GM12892 (cell line): ENCODE data around the gene ARF6.
"Not testable (repeated sequence)": the region's sequence is repeated elsewhere in the genome, so short reads cannot be mapped to it uniquely, and the experiment has no call there.

Experiments
- DNase-seq: peaks from one replicate; pipeline ENCODE4 v3.0.0; 2011; ENCODE audit not compliant: insufficient read length
- FAIRE-seq: peaks from 2 replicates; lab custom pipeline; 2011; peaks lifted over from hg19 to GRCh38; lab: Jason Lieb, UNC
- POLR2A ChIP-seq: IDR thresholded peaks from 2 replicates; pipeline ENCODE4 v1.6.1; 2011; ENCODE audit warnings: low read depth, low read length, control low read depth
- POLR2AphosphoS5 ChIP-seq: IDR thresholded peaks from 2 replicates; pipeline ENCODE4 v1.6.1; 2011; ENCODE audit warnings: low read depth, low read length, control low read depth
- TAF1 ChIP-seq: IDR thresholded peaks from 2 replicates; pipeline ENCODE4 v1.6.1; 2011; ENCODE audit warnings: low read depth, mild to moderate bottlenecking, control low read depth, low read length, borderline replicate concordance

ARF6 gene

DNA sequence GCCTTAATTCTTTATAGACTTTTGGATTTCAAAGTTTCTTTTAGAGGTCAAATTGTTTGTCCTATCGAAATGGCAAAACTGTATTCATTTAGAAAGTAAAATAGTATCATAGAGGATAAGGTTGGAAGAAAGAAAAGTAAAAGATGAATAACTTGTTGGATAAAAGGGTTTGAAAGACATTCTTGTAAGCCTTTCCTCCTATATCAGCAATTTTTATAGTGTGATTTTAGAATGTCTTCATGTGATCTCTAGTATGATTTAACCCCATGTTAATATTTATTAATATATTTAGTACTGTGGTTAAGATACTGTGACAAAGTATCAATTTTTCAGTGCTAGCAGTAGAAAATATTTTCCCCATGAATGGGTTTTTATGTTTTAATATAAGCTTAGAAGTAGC is 4.5 kb downstream of the ARF6 start:
- TF ChIP-seq TAF1 (no peak), POLR2AphosphoS5 (no peak), POLR2A (no peak)
- FAIRE-seq, result no peak
- DNase-seq, result no peak

DNA sequence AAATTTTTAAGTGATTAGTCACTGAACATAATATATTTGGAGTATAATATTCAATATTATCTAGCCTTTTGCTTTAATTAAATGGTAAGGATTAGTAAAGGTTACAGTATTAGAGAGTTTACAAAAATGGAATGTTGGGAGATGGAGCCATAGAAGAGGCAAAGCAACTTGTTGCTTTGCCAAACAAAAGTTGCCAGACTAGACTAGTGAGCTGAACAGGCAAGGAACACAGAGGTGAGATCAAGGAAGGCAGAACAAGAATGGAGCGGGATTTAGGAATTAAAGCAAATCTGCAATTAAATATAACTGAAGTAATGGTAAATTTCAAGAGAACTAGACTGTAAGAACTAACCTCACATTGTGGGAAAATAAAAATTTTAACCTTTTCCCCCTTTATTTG is 5.1 kb downstream of the ARF6 start:
- FAIRE-seq (no peak), DNase-seq (no peak)
- TF ChIP-seq POLR2AphosphoS5 (no peak), TAF1 (no peak), POLR2A (no peak)

DNA sequence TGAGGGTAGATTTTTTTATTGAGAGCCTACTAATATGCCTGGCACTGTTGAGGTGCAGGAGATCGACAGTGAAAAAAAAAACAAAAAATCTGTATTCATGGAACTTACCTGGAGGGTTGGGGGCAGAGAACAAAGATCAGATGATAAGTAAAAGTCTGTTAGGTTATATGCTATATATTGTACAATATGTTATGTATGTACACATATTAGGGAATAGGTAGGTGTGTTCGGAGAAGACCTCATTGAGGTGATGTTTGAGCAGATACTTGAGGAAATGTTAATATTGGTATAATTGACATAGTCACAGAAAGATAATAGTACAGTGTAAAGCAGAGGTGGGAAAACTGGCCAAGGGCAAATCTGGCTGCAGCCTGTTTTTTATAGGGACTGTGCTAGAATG is 5.6 kb downstream of the ARF6 start:
- TF ChIP-seq TAF1, result no peak
- no peak; the same call in 1 of the 2 replicates for TF ChIP-seq POLR2A
- TF ChIP-seq POLR2AphosphoS5, result no peak

DNA sequence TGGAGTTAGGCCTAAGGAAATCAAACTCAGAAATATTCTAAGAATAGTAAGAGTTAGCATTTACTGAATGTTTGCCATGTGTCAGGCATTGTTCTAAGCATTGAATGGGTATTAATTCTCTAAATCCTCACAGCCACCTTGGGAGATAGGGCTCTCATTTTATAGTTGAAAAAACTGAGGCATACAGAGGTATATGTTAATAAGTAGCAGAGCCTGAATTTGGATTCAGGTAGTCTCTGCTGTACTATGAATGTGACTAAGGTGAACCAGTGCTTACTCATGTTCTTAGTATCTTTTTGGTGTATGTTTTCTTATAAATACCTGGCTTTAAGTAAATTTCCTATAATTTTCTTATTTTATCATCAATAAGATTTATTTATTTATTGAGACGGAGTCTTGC is 8.1 kb downstream of the ARF6 start:
- FAIRE-seq, result no peak
- no peak for TF ChIP-seq POLR2A
- DNase-seq, result no peak

More for the DNA sequence above, 5.6 kb downstream of the ARF6 start:
- FAIRE-seq (peak; percentile 38), DNase-seq (no peak)

DNA sequence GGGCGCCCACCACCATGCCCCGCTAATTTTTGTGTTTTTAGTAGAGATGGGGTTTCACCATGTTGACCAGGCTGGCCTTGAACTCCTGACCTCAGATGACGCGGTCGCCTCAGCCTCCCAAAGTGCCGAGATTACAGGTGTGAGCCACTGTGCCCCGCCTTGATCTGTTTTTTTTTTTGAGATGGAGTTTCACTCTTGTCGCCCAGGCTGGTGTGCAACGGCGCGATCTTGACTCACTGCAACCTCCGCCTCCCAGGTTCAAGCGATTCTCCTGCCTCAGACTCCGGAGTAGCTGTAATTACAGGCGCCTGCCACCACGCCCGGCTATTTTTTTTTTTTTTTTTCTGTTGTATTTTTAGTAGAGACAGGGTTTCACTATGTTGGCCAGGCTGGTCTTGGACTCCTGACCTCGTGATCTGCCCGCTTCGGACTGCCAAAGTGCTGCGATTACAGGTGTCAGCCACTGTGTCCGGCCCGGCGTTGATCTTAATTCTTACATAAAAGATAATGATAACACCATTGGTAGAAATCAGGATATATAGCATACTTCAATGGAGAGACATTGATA is 9.9 kb downstream of the ARF6 start:
- DNase-seq, FAIRE-seq: not testable (repeated sequence)

DNA sequence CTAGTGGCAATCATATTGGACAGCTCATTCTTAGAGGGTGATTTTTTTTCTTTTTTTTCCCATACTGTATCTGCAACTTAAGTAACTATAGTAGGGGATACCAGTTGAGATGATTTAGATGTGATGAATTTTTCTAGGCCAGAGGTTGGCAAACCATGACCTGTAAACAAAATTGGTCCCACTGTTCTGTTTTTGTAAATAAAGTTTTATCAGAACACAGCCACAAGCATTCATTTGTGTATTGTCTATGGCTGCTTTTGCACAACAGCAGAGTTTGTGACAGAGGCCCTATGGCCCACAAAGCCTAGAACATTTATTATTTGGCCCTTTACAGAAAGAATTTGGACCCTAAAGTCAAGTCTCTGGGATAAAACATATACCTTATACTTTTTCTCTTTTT is 11.4 kb downstream of the ARF6 start:
- TF ChIP-seq POLR2A (no peak), TAF1 (no peak), POLR2AphosphoS5 (no peak)
- DNase-seq, result no peak
- no peak for FAIRE-seq

DNA sequence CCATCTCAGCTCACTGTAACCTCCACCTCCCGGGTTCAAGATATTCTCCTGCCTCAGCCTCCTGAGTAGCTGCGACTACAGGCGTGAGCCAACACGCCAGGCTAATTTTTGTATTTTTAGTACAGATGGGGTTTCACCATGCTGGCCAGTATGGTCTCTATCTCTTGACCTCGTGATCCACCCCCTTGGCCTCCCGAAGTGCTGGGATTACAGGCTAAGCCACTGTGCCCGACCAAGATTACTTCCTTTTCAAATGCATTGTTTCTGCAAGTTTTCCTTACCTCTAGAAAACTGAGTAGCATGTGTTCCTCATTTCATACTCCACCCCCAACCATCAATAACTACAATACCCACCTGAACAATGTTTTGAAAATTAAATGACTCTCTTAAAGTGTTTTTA is 13.1 kb downstream of the ARF6 start:
- TF ChIP-seq POLR2AphosphoS5 (no peak), POLR2A (no peak), TAF1 (no peak)
- no peak for DNase-seq
- FAIRE-seq, result no peak

DNA sequence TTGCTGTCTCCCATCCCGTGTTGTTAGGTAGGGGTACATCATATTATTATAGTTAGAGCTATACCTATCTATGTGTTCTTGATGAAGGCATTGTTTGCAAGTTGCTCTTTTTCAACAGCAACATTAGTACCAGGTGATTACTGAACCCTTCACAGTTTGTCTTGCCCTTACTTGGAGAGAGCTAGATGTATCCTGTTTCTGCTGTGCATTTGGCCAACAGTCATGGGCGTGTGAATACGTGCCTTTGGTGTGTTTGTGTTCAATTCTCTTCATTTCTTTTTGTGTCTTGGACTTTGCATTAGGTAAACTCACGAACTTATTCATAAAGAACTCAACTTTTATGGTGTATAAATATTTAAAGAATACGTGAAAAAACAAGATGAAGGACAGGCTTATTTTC is 14.3 kb downstream of the ARF6 start:
- no peak for FAIRE-seq
- no peak for DNase-seq
- no peak for TF ChIP-seq TAF1
- no peak for TF ChIP-seq POLR2AphosphoS5
- TF ChIP-seq POLR2A, result no peak

DNA sequence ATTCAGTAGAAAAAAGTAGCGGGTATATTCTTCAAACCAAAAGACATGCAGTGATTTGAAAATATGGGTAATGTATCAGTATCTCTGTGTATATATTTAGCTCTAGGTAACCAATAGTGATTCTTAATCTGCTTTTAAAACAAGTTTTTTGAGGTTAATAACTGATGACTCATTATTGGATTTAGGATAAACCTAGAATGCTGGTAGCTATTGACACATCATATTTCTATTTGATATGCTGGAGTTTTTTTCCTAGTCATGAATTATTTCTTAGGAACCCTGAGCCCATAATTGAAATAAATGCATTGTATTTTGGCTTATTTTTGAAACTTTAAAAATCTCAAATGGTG is 15.5 kb downstream of the ARF6 start:
- no peak for TF ChIP-seq TAF1
- no peak for FAIRE-seq
- DNase-seq, result no peak

DNA sequence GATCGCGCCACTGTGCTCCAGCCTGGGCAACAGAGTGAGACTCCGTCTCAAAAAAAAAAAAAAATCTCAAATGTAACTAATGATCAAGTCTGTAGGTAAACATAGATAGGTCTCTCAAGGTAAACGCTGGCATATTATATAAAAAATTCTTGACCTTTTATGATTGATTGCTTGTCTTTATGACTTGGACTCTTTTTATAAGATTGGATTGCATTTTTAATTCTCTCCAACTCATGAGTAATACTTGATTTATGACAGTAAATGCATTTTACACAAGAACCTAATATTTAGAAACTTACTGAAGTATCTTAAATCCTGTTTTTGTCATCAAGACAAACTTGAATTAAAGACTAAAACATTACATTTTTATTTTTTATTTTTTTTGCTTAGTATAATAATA is 16.1 kb downstream of the ARF6 start:
- FAIRE-seq (no peak), DNase-seq (no peak)
- TF ChIP-seq TAF1 (no peak), POLR2AphosphoS5 (no peak), POLR2A (no peak)

DNA sequence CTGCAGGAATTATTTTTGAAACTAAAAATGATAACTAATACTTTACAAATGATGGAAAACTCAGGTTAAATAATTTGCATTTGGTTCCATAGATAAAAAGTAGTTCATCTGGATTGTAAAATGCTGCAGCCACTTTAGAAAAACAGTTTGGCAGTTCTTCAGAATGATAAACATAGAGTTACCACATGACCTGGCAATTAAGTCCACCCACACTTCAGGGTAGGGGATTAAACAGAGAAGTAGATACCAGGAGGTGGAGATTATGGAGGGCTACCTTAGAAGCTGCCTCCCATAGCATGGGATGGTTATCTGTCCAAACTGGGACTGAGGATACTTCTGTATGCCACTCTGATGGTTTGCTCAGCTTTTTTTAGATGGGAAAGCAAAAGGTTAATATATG is 22.2 kb downstream of the ARF6 start:
- TF ChIP-seq POLR2A (no peak), TAF1 (no peak), POLR2AphosphoS5 (no peak)
- no peak for DNase-seq
- FAIRE-seq, result no peak

DNA sequence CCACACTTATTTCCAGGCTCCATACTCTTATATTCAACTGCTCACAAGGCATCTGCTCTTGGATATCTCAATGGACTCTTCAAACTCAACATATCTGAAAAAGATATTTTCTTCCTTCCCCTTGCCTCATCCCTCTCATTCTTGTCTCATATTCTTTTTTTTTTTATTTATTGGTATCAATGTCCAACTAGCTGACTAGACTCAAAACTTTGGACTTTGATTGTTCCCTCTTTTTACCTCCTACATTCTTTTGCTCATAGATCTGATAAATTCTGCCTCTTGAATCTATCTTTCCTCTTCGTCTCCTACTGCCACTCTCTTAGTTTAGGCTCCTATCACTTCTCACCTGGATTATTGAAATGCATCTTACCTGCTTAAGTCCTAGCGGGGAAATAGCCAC is 25.8 kb downstream of the ARF6 start:
- no peak for DNase-seq
- TF ChIP-seq POLR2A, result no peak
- no peak for TF ChIP-seq TAF1
- TF ChIP-seq POLR2AphosphoS5, result no peak
- no peak for FAIRE-seq
